Endothelial cell of umbilical vein (primary cell): Measurements from ENCODE around the gene SLC22A17.

Source experiments
- CTCF ChIP-seq, 2 donors: IDR thresholded peaks; 1 replicate in 1 of 2; 2 replicates in 1 of 2; pipeline ENCODE4 v1.5.1; 2011; ENCODE audit warnings: low read length in 2 of 2, mild to moderate bottlenecking in 2 of 2, moderate library complexity in 2 of 2, control low read depth in 1 of 2, inconsistent platforms in 1 of 2, low read depth in 1 of 2; ENCODE audit not compliant: insufficient read depth in 1 of 2; ENCODE audit errors: extremely low read depth in 1 of 2
- EZH2 ChIP-seq: IDR thresholded peaks from 2 replicates; pipeline ENCODE4 v1.6.1; 2012; ENCODE audit warnings: borderline replicate concordance, low read depth, mild to moderate bottlenecking, moderate library complexity, low read length, inconsistent platforms; ENCODE audit not compliant: severe bottlenecking
- JUN ChIP-seq: IDR thresholded peaks from 2 replicates; pipeline ENCODE4 v1.6.1; 2011; ENCODE audit warnings: borderline replicate concordance, low read depth; ENCODE audit not compliant: insufficient read length, insufficient read depth
- MAX ChIP-seq: IDR thresholded peaks from 2 replicates; pipeline ENCODE4 v1.6.1; 2011; ENCODE audit not compliant: insufficient read depth, insufficient read length
- MYC ChIP-seq: IDR thresholded peaks from one replicate; pipeline ENCODE4 v1.6.1; 2011; ENCODE audit warnings: mild to moderate bottlenecking, low read depth, low read length
- POLR2AphosphoS5 ChIP-seq: IDR thresholded peaks from 2 replicates; pipeline ENCODE4 v1.6.1; 2012; ENCODE audit warnings: low read depth, mild to moderate bottlenecking, control low read depth, low read length, moderate library complexity; ENCODE audit not compliant: insufficient read depth

DNA sequence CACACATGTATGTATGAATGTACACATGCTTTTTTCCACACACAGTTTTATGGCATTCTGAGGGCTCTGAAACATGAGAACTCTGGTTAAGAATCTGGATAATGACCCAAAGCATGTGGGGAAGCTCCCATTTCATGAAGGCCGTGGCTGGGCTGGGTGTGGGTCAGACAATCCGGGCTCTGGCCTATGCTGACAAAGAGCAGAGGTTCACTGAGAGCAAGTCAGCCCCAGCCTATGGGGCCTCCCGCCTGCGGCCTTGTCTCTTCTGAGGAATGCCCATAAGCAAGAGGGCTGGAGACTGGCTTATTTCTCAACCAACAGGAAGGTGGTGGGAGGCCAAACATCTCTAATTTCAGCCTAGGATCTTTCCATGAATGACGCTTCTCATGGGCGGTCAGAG lies 46.9 kb upstream of the SLC22A17 start:
- no peak for TF ChIP-seq CTCF (IDR thresholded peaks at IDR 0.05; ENCODE audit: extremely low read depth in 1 of 2, insufficient read depth in 1 of 2, low read depth in 1 of 2, low read length in 2 of 2)
- TF ChIP-seq MAX = no peak
- no peak for TF ChIP-seq POLR2AphosphoS5
- no peak for TF ChIP-seq EZH2
- no peak for TF ChIP-seq JUN
- TF ChIP-seq MYC = no peak
